ENCODE measurements around the gene MINDY4.

Gene MINDY4

DNA sequence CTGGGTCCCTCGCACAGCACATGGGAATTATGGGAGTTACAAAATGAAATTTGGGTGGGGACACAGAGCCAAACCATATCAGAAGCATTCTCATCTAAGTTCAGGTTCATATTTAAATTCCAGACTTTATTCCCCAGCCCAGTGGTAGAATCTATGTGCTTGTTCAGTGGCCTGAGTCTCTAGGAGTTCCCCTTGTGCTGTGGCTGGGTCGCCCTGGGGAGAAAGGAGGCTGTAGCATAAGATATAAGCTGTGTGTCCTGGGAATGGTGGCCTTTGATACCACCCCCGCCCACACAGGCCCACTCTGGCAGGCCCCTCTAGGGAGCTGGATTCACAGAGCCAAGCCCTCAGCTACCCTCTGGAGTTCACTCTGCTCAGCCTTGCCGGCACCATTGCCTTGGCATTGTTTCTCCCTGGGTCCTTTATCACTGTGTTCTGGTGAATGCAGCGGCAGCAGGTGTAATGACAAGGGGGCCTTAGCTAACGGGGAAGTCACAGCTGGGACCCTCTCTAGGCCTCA is 64.2 kb downstream of the MINDY4 start:
- no peak for DNase-seq (ENCODE audit: low spot score)

DNA sequence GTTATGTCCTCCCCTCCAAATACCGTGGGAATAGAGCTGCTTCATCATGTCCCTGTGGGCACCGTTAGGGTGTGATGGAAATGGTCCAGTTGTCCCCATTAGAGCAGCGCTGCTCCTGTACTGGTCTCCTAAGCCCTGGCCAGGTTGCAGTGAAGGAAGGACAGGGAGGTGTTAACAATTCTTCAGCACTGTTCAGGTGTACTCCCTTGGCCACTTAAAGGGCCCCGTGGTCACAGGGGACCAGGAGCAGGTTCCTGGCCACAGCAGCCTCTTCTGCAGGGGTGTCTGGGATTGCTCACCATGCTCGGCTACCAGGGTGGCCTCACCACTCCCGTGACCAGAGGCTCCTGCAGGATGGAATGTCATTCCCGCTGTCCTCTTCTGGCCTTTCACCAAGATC is 65.8 kb downstream of the MINDY4 start:
- no peak for DNase-seq (ENCODE audit: low spot score)

DNA sequence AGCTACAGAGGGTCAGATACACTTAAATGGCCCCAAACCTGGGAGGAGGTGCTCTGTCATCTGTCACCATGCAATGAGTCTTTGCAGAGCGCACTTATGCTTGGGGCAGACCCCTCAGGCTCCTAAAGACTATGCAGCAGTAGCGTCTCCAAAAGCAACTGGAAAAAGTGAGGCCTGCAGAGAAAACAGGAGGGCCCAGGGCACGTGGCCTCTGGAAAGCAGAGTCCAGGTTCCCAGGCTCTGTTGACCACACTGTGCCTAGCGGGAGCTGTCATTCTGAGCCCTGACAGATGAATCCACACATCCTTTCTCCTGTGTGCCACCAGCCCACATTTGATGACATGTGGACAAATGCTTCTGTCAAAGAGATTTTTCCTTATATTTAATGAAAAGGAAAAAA is 66.4 kb downstream of the MINDY4 start:
- DNase-seq (ENCODE audit: low spot score), result no peak

DNA sequence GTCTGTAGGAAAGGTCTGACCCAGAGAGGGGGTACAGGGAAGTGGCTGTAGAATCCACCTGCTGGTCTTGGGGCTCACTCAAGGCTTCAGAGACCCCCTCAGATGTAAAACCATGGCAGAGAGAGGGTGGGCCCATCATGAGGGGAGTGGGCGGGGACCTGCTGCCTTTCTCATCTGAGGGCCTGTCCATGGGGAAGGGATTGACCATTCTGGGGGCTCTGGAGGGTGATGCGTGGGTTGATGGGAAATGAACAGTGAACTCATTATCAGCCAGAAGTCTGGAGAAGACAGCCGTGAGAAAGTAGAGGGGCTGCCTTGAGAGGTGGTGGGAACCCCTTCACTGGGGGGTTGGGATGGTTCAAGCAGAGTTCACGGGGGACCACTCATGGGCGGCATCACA is 66.8 kb downstream of the MINDY4 start:
- no peak for DNase-seq (ENCODE audit: low spot score)

DNA sequence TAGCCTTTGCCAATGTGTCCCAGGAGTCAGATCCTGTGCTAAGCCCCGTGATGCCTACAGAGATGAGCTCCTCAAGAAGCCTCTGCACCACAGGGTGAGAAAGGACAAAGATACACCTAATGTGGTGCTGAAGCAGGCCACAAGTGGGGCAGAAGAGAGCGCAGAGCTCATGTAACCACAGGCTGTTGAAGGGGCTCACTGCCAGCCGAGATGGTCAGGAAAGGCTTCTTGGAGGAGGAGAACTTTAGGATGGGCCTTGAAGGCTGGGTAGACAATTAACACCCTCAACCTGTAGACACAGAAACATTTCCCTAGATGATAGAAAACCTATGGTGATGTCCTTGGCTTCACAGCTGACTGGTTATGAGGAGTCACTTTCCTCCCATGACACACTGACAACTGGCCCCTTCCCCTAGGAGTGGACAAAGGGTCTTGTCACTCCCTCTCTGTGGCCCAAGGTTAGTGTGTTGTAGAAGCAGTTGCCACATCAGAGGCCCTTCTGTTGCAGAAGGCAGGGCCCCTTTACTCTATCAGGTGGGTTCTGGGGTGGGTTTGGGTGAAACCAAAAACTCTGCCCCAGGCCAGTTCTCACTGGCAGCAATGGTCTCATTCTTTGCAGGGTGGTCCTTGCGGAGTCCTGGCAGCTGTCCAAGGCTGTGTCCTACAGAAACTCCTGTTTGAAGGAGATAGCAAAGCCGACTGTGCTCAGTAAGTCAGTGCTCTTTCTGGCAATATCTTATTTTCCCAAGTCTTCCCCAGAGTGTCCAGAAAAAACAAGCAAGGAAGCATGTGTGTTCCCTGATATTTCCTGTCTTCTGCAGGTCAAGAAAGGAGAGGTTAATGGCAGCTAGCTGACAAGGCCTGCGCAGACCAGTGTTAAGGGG is 69.2 kb downstream of the MINDY4 start:
- DNase-seq (ENCODE audit: low spot score), result no peak

DNA sequence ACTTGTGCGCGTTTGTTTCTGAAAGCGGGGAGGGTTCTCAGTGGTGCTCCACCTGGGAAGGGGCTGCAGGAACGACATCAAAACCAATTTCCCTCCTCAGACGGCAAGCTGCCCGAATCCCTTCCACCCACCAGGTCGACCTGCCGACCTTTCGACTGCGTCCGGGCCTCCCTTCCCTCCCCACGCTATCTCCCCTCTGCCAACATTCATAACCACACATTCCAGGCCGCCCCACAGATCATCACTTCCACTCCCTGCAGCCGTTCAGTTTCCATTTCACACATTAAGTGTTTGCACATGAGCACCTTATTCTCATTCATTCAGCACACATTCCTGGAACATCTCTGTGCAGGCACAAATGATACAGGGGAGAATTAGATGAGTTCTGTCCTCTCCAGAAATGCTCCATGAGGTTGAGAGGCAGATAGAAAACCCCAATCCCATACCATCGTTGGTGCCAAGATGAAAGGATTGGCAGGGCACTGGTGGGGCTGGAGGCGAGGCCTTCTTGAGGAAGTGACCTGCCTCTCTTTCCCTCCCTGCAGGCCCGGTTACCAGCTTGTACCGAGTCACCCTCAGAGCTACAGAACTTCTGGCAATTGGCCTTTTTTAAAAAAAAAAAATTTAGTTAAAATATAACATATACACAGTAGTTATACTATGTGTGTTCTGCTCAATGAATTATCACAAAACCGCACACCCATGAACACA is 70.0 kb downstream of the MINDY4 start:
- DNase-seq (ENCODE audit: low spot score), result no peak

DNA sequence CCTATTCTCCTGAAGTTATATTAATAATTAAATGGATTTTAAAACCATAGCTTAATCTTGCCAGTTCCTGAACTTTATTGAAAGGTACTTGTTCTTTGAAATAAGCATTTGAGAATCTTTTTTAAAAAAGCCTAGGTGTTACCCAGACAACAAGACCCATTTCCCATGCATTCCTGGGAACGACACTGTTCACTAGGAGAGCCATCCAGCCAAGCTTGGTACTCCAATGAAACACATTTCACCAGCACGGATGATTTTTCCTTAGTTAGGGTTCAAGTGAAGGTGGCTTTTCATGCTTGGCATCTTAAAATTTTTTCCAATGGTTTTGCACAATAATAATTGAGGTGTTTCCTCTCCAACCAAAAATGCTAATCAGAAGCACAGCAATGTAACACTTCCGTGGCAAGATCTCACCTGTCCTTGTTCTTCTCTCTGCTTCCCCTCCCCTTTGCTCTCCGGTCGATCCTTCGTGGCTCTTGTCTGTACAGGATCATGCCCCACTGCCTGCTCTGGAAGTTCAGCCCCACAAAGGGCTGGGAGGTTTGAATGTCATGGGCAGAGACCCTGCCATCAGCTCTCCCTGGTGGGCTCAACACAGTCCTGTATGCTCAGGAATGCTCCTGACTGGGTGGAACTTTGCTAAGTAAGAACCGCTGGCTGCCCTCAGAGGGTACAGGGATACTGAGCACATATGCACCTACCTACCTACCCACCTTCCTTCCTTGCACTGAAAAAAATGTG is 70.8 kb downstream of the MINDY4 start:
- DNase-seq (ENCODE audit: low spot score), result peak; percentile 54

DNA sequence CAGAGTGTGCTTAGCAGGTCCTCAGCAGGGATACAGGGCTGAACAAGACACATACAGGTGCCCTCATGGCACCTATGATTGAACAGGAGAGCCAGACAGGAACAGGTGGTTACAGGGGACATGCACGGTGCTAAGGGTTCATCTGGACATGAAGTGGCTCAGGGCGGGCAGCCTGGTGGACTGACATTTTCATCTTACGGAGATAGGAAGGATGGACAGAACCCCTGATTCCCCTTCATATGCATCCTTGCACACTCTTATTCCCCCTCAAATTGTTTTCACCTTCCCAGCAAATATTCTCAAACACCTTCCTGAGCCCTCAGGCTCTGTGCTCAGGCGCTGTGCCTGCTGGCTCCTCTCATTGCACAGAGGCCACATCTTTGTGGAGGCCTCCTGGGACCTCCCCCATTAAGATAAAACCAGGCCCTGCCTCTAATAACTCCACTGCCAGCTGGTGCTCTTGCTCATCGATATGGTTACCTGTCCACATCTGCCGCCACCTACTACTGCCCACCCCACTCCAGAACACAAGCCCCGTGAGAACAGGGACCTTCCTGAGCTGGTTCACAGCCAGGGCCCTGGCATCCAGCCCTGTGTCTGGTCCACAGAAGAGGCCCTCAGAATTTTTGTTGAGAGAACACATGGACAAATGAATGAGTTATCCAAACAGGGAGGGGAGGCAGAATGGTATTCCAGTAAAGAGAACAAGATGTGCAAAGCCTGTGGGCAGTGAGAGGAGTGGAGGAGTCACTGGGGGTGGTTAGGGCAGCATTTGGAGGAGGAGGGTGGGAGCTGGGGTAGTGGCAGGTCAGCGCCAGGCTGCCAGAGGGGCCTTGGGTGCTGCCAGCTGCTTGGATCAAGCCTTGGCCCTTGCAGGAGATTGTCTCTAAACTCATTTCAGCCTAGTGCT is 71.6 kb downstream of the MINDY4 start:
- DNase-seq (ENCODE audit: low spot score), result no peak

DNA sequence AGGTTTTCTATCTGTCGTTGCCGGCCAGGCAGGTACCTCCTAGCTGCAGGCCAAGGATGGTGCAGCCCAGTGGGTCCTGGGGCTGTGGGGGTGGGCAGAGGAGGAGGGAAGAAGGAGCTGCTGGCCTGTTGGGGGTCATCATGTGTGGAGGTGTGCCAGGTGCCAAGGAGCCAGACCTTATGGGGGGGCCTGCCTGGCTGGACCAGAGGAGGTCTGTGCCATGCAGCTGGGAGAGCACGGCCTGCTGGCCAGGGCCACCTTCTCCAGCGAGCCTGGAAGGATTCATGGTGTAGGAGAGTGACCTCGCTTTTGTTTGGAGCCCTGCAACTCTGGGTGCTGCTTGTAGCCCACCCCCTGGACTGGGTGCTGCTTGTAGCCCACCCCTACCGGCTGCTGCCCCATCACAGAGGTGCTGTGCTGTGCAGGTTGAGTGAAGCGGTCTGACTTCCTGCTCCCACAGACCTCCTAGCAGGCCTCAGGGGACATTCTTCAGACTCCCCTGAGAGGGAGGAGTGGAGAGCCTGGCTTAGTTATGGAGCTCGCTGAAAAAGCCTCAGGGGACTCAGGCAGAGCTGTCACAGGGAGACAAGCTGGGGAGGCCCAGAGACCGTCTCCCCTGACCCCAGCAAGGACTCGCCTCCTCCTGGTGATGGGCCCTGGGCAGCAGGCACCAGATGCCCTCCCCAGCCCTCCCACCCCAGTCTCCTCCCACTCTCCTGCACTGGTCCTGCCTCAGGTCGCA is 72.7 kb downstream of the MINDY4 start:
- no peak for DNase-seq (ENCODE audit: low spot score)

DNA sequence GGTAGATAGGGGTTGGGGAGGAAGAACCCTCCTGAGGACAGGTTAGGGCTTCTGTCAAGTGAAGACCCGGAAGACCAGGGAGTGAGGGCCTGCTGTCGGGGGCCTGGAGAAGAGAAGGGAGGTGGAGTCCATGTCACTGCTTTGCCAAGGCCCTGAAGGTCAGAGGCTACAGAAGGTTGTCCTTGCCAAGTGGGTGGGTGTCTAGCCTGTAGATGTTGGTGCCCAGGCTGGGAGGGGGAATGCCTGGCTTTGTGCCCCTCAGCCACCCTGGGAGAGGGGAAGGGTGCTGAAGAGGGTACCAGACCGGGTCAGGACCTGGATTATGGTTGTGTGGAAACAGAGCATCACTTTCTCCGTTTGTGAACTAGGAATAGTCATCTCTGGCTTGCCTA is 73.3 kb downstream of the MINDY4 start:
- no peak for DNase-seq (ENCODE audit: low spot score)

DNA sequence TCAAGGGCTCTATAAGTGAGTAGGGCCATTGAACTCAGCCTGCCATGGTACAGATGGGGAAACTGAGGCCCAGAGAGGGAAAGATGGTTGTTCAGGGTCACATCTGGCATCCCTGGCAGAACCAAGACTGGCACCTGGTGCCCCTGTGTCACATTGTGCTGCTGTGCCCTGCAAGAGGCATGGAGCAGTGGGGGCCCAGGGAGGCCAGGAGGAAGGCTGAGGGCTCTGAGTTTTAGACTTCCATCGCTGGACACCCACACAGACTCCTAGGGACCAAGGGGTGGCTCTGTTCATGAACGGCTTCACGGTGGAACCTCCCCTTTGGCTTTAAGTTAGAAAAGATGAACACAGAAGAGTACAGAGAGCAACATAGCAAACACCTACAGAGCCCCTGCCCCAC is 73.7 kb downstream of the MINDY4 start:
- DNase-seq (ENCODE audit: low spot score), result no peak

DNA sequence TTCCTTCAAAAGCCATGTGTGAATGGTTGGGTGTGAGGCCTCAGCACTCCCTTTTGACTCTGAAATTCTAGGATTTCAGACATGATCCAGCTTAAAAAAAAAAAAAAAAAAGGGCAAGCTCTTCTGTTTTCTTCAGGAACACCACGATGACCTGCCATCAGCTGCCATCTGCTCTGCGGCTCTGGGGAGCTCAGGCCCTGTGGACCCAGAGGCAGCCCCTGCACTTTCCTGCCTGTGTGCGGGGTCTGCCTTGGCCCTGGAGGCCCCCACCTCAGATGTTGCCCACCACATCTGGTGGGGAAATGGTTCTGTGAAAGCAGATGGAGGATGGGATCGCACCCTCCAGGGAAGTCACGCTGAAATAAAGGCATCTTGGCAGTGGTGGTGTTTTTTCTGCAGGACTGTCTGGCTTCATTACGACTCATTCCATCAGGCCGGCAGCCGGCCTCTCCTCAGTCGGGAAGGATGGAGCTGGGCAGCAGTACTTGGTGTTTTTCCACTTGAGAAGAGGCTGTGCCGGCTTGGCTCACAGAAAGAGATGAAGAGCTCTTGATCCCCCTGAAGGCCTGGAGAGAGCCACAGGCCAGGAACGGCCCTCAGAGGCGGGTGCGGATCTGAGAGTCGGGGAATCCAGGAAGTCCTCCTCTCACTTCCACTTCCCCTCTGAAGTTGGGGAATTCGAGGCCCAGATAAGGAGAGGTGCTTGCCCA is 74.4 kb downstream of the MINDY4 start:
- DNase-seq (ENCODE audit: low spot score), result peak; percentile 61

DNA sequence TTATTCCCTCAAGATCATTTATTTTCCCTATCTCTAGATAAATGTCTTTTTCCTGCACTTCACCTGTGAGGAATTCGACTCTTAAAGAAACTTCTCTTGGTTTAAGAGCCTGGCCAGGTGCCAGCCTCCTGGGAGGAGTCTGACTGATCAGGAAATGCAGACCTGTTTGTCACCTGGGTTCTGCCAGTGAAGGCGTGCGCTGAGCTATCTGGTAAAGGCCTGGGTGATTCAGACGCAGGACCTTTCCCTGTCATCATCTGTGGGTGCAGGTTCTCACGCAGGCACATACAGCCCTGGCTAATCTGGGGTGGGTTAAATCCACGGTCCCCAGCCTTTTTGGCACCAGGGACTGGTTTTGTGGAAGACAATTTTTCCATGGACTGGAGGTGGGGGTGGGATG is 75.2 kb downstream of the MINDY4 start:
- no peak for DNase-seq (ENCODE audit: low spot score)

DNA sequence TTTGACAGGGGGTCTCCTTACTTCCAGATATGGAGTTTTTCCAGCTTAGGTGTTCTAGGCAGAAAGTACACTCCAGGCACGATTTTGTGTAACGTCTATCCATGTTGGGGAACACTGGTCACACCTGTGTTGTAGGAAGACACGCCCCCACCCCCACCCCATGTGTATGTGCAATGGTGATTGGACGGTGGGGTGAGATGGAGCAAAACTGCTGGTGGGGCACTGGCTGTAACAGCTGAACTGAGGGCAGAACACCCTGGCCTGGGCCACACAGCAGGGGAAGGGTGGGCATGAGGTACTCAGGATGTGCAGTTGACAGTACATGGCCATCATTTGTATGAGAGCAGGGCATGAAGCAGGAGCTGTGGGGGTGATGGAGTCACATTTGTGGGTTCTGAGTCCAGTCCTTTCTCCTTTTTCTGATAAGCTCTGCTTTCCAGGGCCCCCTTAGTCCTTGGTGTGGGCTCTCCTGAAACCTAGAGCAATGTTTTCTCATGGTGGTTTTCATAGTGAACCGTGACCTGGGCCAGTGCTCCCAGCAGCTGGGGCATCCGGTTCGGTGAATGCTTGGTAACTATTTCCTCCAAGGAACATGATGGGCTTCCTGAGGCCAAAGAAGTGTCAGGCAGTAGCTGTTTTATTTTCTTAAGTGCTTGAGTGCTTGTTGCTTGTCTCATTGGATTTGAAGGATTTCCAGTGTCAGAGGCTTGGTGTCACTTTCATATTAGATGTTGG is 77.1 kb downstream of the MINDY4 start:
- DNase-seq (ENCODE audit: low spot score), result no peak

DNA sequence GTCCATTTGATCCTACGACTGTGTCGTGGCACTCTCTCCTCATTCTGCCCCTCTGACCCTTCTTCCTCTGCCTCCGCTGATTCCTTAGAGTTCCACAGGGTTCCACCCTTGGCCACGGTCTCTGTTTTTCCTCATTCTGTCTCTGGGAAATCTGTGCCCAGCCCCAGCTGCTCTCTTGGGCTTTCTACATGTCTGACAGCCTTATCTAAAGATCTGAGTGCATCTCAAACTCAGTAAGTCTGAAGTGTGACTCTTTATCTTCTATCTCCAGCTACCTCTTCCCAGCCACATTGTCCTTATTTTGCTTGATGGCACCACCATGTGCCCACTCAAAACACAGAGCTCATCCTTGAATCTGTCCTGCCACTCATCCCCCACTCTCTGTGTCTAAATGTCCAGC is 78.3 kb downstream of the MINDY4 start:
- no peak for DNase-seq (ENCODE audit: low spot score)

DNA sequence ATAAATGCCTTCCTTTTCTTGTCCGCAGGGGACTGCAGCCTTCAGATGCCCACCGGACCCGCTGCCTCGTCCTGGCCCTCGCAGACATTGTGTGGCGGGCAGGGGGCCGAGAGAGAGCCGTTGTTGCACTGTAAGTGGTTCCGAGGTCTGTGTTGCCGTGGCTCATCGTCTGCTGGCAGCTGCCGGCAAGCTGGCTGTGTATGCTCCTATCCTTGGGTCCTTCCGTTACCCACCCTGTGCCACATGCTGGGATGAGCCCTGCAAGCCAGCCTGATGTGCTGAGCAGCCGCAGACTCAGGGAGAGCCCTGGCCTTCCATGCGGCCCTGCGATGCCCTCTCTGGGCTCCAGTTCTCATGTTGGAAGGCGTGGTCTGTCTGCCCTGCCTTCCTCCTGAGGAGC is 79.2 kb downstream of the MINDY4 start:
- DNase-seq (ENCODE audit: low spot score), result no peak

DNA sequence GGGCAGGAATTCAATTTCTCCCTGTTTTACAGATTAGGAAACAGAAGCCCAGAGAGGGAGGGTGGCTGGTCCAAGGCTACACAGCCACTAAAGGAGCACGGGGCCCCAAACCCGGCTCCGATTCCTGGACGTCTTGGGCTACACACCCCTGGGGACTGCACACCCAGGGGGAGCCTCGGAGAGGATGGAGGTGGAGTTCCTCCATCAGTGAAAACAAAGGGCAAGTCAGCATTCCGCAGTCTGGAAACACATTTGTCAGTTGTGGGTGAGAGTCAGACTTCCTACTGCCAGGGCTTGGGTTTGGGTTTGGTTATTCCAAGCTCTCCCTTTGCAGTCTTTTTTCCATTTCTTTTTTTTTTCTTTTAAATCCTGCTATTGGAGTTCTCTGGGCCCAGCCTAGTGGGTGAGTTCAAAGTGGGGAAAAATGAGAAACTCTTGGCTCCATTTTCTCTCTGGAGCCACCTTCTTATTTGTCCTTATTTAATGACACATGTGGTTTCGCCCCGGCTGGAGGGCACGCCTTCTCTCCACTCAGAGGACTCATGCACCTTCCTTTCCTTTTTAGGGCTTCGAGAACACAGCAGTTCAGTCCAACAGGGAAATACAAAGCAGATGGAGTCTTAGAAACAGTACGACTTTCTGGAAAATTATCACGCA is 80.6 kb downstream of the MINDY4 start:
- no peak for DNase-seq (ENCODE audit: low spot score)

DNA sequence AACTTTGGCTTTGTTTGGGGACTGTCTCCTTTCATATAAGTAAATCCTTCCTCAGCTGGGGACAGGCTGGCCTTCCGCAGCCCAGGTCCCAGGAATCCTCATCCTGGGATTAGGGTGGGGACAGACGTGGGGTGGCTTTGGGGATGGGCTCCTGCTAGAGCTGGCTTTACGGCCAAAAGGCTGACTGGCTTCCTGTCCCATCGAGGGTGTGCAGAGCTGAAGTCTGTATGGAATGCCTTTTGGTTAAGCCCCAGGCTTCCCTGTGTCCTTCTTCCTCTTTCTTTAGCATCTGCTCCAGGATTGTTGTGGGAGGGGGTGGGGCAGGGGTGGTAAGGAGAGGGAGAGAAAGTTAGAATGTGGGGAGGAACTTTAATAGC is 81.1 kb downstream of the MINDY4 start:
- no peak for DNase-seq (ENCODE audit: low spot score)

DNA sequence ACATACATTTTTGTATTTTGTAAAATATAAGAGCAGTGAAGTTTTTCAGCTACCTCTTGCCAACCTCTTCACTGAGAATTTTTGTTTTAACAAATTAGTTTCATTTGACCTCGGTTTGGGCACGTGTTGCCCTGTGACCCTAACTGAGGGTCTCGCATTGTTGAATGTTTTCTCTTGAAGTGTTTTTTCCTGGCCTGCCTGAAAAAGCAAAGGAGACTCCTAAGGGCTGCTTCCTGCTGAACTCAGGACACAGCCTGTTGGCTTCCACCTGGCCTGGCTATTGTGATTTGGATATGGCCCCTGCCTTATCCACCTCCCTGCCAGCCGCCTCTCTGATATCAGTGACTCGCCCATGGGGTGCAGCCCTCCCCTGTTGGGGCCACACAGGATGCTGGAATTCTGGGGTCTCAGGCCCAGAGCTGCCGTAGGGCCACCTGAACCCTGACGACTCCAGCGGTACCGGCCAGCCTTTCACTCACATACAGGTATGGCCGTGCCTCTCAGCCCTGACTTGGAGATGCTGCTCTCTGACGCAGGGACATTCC is 81.6 kb downstream of the MINDY4 start:
- no peak for DNase-seq (ENCODE audit: low spot score)

Measured in Ammon's horn (tissue), 1 donor.